ENCODE results near the gene ENO1. TPM values are rescaled to one million over a fixed set of nuclear protein-coding genes. Genes with fewer than 3 reads are reported as not detected.

The ENO1 gene
- total and polyA plus RNA-seq, 10 of the 15 experiments (the other 5 are each of a cell fraction or from before 2014, with no cell fraction given): 1,850 to 4,219 (median 2,331) TPM

DNA sequence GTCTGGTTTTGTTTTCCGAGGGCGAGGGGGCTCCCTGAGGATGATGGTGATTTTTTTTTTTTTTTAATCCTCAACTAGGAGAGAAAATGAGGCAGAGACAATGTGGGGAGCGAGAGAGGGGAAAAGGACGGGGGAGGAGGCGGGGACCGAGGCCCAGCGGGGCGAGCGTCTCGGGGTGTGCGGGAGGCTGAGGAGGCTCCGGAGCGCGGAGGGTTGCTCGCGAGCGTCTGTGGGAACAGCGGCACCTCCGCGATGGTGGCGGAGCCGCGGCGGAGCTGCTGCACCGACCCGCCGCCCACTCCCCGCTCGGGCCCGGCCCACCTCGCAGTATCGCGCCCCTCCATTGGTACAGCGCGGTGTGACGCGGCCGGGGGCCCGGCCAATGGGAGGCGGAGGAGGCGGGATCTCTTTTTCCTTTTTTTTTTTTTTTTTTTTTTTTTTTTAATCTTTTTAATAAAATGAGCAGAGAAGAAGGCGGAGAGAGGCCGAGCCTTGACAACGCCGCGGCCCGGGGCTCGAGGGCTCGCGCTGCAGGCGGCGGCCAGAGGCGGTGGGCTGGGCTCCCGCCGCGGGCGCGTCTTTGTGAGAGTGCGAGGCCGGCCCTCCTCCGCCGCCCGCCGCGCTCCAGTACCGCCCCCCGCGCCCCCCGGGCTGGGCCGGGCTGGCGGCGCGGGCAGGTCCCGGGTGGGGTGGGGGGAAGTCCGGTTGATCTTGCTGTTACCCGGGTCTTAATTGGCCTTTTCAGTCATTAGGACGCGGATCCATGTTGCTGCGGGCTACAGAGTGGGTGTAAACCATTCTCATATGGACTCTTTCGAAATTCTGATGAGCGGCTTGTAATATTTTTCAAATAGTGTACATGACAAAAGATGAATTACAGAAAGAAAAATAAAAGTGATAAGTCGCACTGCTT, 60.8 kb downstream of the ENO1 start, which contains the start of gene RERE (continued):
- TF ChIP-seq CREB1 (IDR thresholded peaks at IDR 0.05; ENCODE audit: low read depth) (peak; percentile 86), ZBED1 (IDR thresholded peaks at IDR 0.05; ENCODE audit: borderline replicate concordance) (0 out of 2 replicates have a peak, but pooled peaks have one; percentile 28), IRF4 (IDR thresholded peaks at IDR 0.05; ENCODE audit: low read depth, low read length) (no peak), EP300 (IDR thresholded peaks at IDR 0.05; ENCODE audit: borderline replicate concordance in 1 of 2, control insufficient read depth in 1 of 2, low read depth in 2 of 2, low read length in 2 of 2) (no peak), GATAD2B (conservative IDR thresholded peaks at IDR 0.05; ENCODE audit: low read depth) (peak; percentile 79), LARP7 (IDR thresholded peaks at IDR 0.05) (peak; percentile 70; the same call in 1 of the 2 replicates), CBFB (IDR thresholded peaks at IDR 0.05; ENCODE audit: low read depth) (peak; percentile 73), SMAD1 (IDR thresholded peaks at IDR 0.05; ENCODE audit: low read depth, partially characterized antibody) (peak; percentile 24)
- TF ChIP-seq, protein P1, sequence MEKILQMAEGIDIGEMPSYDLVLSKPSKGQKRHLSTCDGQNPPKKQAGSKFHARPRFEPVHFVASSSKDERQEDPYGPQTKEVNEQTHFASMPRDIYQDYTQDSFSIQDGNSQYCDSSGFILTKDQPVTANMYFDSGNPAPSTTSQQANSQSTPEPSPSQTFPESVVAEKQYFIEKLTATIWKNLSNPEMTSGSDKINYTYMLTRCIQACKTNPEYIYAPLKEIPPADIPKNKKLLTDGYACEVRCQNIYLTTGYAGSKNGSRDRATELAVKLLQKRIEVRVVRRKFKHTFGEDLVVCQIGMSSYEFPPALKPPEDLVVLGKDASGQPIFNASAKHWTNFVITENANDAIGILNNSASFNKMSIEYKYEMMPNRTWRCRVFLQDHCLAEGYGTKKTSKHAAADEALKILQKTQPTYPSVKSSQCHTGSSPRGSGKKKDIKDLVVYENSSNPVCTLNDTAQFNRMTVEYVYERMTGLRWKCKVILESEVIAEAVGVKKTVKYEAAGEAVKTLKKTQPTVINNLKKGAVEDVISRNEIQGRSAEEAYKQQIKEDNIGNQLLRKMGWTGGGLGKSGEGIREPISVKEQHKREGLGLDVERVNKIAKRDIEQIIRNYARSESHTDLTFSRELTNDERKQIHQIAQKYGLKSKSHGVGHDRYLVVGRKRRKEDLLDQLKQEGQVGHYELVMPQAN (conservative IDR thresholded peaks at IDR 0.05): peak; percentile 82

All from GM12878 (cell line).